Mucosa of rectum (tissue), 2 donors: ENCODE measurements around the gene AMIGO1.

Source experiments
- H3K27ac ChIP-seq, 2 donors: one replicate each; pipeline ENCODE4 v1.7.0; 2013; ENCODE audit warnings: inconsistent platforms in 2 of 2, low read depth in 2 of 2, low read length in 2 of 2
- H3K27me3 ChIP-seq, 2 donors: one replicate each; pipeline ENCODE4 v1.7.0; 2013; ENCODE audit warnings: low read length in 2 of 2; ENCODE audit not compliant: control insufficient read depth in 2 of 2, insufficient read depth in 2 of 2
- H3K36me3 ChIP-seq, 2 donors: one replicate each; pipeline ENCODE4 v1.7.0; 2013; ENCODE audit warnings: low read length in 2 of 2; ENCODE audit not compliant: control insufficient read depth in 2 of 2, insufficient read depth in 2 of 2
- H3K4me1 ChIP-seq, 2 donors: one replicate each; pipeline ENCODE4 v1.7.0; 2013; ENCODE audit warnings: low read length in 2 of 2, mild to moderate bottlenecking in 1 of 2; ENCODE audit not compliant: control insufficient read depth in 2 of 2, insufficient read depth in 2 of 2
- H3K4me3 ChIP-seq, 2 donors: one replicate each; pipeline ENCODE4 v1.7.0; 2013; ENCODE audit warnings: low read length in 2 of 2
- H3K9ac ChIP-seq, 2 donors: one replicate each; pipeline ENCODE4 v1.7.0; 2013; ENCODE audit warnings: low read length in 2 of 2, low read depth in 1 of 2, mild to moderate bottlenecking in 1 of 2
- H3K9me3 ChIP-seq, 2 donors: one replicate each; pipeline ENCODE4 v1.7.0; 2013; ENCODE audit warnings: low read length in 2 of 2; ENCODE audit not compliant: control insufficient read depth in 2 of 2
- donor health status: healthy.
- donor health status: Normal muscosa, but diverticular disease.

The AMIGO1 gene

GRCh38 chr1:109493805-109494539 is 15.6 kb downstream of the AMIGO1 start, which contains the start of gene CYB561D1:
Gene CYB561D1, plus strand, starts transcription at chr1:109494094. Its CDS starts 46 bp downstream, at chr1:109494140.
- peaks cover 14 to 26% of the 10 kb centered on the region in 2 donors for H3K36me3 ChIP-seq
- H3K9me3 ChIP-seq = no peaks in the 10 kb centered on the region
- peak within 1 kb of the TSS; percentile 76 to 85 for H3K27ac ChIP-seq
- peak within 1 kb of the TSS; percentile 72 to 75 for H3K9ac ChIP-seq
- peak within 1 kb of the TSS; percentile 96 to 98 for H3K4me3 ChIP-seq
- peaks cover 10 to 11% of the 10 kb centered on the region in 2 donors for H3K4me1 ChIP-seq
- H3K27me3 ChIP-seq = no peaks in the 10 kb centered on the region

- peaks cover 8 to 9% of the 10 kb centered on the region in 2 donors for H3K4me1 ChIP-seq
- H3K9ac ChIP-seq = peak overlapping the region in 1 of 2 donors; percentile 72
- peak overlapping the region in 1 of 2 donors; percentile 98 for H3K4me3 ChIP-seq
- H3K27ac ChIP-seq = no peak overlapping the region
- H3K9me3 ChIP-seq = no peaks in the 10 kb centered on the region
- peaks cover 14 to 23% of the 10 kb centered on the region in 2 donors for H3K36me3 ChIP-seq
- H3K27me3 ChIP-seq = no peaks in the 10 kb centered on the region
These were observed 16.3 kb downstream of the AMIGO1 start for GRCh38 chr1:109493227-109493626.

- no peaks in the 10 kb centered on the region for H3K27me3 ChIP-seq
- no peak overlapping the region for H3K9ac ChIP-seq
- no peak overlapping the region for H3K27ac ChIP-seq
- no peak overlapping the region for H3K4me3 ChIP-seq
- peaks cover 8 to 9% of the 10 kb centered on the region in 2 donors for H3K4me1 ChIP-seq
- H3K36me3 ChIP-seq = peaks cover 14 to 22% of the 10 kb centered on the region in 2 donors
- no peaks in the 10 kb centered on the region for H3K9me3 ChIP-seq
These were observed 16.7 kb downstream of the AMIGO1 start for GRCh38 chr1:109492779-109493178.

GRCh38 chr1:109491372-109491771 is 18.2 kb downstream of the AMIGO1 start:
- Histone ChIP-seq H3K4me1 (peaks cover 8 to 9% of the 10 kb centered on the region in 2 donors), H3K9ac (no peak overlapping the region), H3K4me3 (no peak overlapping the region), H3K27me3 (no peaks in the 10 kb centered on the region), H3K27ac (no peak overlapping the region), H3K36me3 (peaks cover 10 to 11% of the 10 kb centered on the region in 2 donors), H3K9me3 (no peaks in the 10 kb centered on the region)

- no peaks in the 10 kb centered on the region for H3K27me3 ChIP-seq
- no peaks in the 10 kb centered on the region for H3K9me3 ChIP-seq
- H3K9ac ChIP-seq = no peak overlapping the region
- peaks cover 5 to 7% of the 10 kb centered on the region in 2 donors for H3K36me3 ChIP-seq
- H3K4me1 ChIP-seq = peaks cover 8 to 9% of the 10 kb centered on the region in 2 donors
- no peak overlapping the region for H3K4me3 ChIP-seq
- no peak overlapping the region for H3K27ac ChIP-seq
These were observed 18.6 kb downstream of the AMIGO1 start for GRCh38 chr1:109490934-109491302.

- Histone ChIP-seq H3K36me3 (peaks cover 0 to under 1% of the 10 kb centered on the region in 2 donors), H3K4me3 (no peak overlapping the region), H3K9ac (no peak overlapping the region), H3K27ac (no peak overlapping the region), H3K9me3 (no peaks in the 10 kb centered on the region), H3K4me1 (peaks cover 8 to 9% of the 10 kb centered on the region in 2 donors), H3K27me3 (no peaks in the 10 kb centered on the region)
These were observed 19.2 kb downstream of the AMIGO1 start for GRCh38 chr1:109490029-109490933.

- Histone ChIP-seq H3K9ac (no peak overlapping the region), H3K4me3 (no peak overlapping the region), H3K36me3 (no peaks in the 10 kb centered on the region), H3K9me3 (no peaks in the 10 kb centered on the region), H3K27me3 (no peaks in the 10 kb centered on the region), H3K4me1 (peaks cover 9 to 10% of the 10 kb centered on the region in 2 donors), H3K27ac (no peak overlapping the region)
These were observed 20.8 kb downstream of the AMIGO1 start for GRCh38 chr1:109488696-109489095.

- Histone ChIP-seq H3K4me3 (no peak overlapping the region), H3K36me3 (no peaks in the 10 kb centered on the region), H3K4me1 (peaks cover 8 to 9% of the 10 kb centered on the region in 2 donors), H3K9me3 (no peaks in the 10 kb centered on the region), H3K27me3 (no peaks in the 10 kb centered on the region), H3K9ac (no peak overlapping the region), H3K27ac (no peak overlapping the region)
These were observed 21.3 kb downstream of the AMIGO1 start for GRCh38 chr1:109488201-109488600.

GRCh38 chr1:109487261-109487660 is 22.3 kb downstream of the AMIGO1 start:
- peaks cover 0 to 2% of the 10 kb centered on the region in 2 donors for H3K27me3 ChIP-seq
- no peaks in the 10 kb centered on the region for H3K9me3 ChIP-seq
- no peak overlapping the region for H3K27ac ChIP-seq
- no peak overlapping the region for H3K4me3 ChIP-seq
- H3K36me3 ChIP-seq = no peaks in the 10 kb centered on the region
- peaks cover 12 to 13% of the 10 kb centered on the region in 2 donors for H3K4me1 ChIP-seq
- H3K9ac ChIP-seq = no peak overlapping the region

- H3K27ac ChIP-seq = no peak overlapping the region
- peaks cover 2 to 3% of the 10 kb centered on the region in 2 donors for H3K27me3 ChIP-seq
- peak overlapping the region in 1 of 2 donors; percentile 83 for H3K4me3 ChIP-seq
- H3K4me1 ChIP-seq = peaks cover 12 to 13% of the 10 kb centered on the region in 2 donors
- H3K9me3 ChIP-seq = no peaks in the 10 kb centered on the region
- no peak overlapping the region for H3K9ac ChIP-seq
- no peaks in the 10 kb centered on the region for H3K36me3 ChIP-seq
These were observed 24.5 kb downstream of the AMIGO1 start for GRCh38 chr1:109485001-109485400.
